Spleen (tissue), 11 donors: ENCODE results near the gene TP53INP2. TPM values are rescaled to one million over a fixed set of nuclear protein-coding genes. Genes with fewer than 3 reads are reported as not detected.
A peak's percentile ranks its signal among the peaks of the same experiment; 100 is the strongest.

Source experiments
- DNase-seq: peaks from one replicate; pipeline ENCODE4 v3.0.0-alpha.2; 2020
- H3K27ac ChIP-seq, 8 donors: fragments of 200-600 bp; sonication (generic) in 7 of 8; 1 replicate in 4 of 8; 2 replicates in 4 of 8; pipeline versions ENCODE4 v1.5.0 to v1.8.0; 2016 to 2021; ENCODE audit warnings: inconsistent platforms in 4 of 8, mild to moderate bottlenecking in 4 of 8, moderate library complexity in 1 of 8
- H3K27me3 ChIP-seq, 7 donors: fragments of 200-600 bp; sonication (generic) in 6 of 7; replicated peaks in 1 of 7; 1 replicate in 4 of 7; 2 replicates in 3 of 7; pipeline versions ENCODE4 v1.5.0 to v1.8.0; 2016 to 2021; ENCODE audit warnings: inconsistent platforms in 3 of 7, mild to moderate bottlenecking in 1 of 7
- H3K36me3 ChIP-seq, 6 donors: fragments of 200-600 bp; sonication (generic) in 5 of 6; 1 replicate in 4 of 6; 2 replicates in 2 of 6; pipeline versions ENCODE4 v1.5.0 to v1.8.0; 2016 to 2021; ENCODE audit warnings: inconsistent platforms in 2 of 6
- H3K4me1 ChIP-seq, 6 donors: fragments of 200-600 bp; sonication (generic) in 5 of 6; 1 replicate in 3 of 6; 2 replicates in 3 of 6; pipeline versions ENCODE4 v1.5.0 to v1.8.0; 2016 to 2021; ENCODE audit warnings: inconsistent platforms in 3 of 6
- H3K4me3 ChIP-seq, 8 donors: fragments of 200-600 bp; sonication (generic) in 7 of 8; 1 replicate in 4 of 8; 2 replicates in 4 of 8; pipeline versions ENCODE4 v1.5.0 to v1.8.0; 2016 to 2021; ENCODE audit warnings: inconsistent platforms in 4 of 8, mild to moderate bottlenecking in 4 of 8, moderate library complexity in 2 of 8
- H3K9me3 ChIP-seq, 8 donors: fragments of 200-600 bp; sonication (generic) in 7 of 8; 1 replicate in 4 of 8; 2 replicates in 4 of 8; pipeline versions ENCODE4 v1.5.0 to v1.8.0; 2016 to 2021; ENCODE audit warnings: inconsistent platforms in 4 of 8
- CTCF ChIP-seq, 11 experiments: fragments of 200-600 bp in 7 of 11; fragments of 450-650 bp in 4 of 11; sonication (generic) in 4 of 11; IDR thresholded peaks in 8 of 11; conservative IDR thresholded peaks in 3 of 11; 1 replicate in 7 of 11; 2 replicates in 4 of 11; pipeline versions ENCODE4 v1.4.0 to v1.8.0; 2016 to 2021; ENCODE audit warnings: antibody characterized with exemption in 11 of 11, inconsistent platforms in 4 of 11, mild to moderate bottlenecking in 1 of 11
- POLR2A ChIP-seq, 3 donors: fragments of 450-650 bp; IDR thresholded peaks; one replicate each; pipeline ENCODE4 v1.5.1; 2017; ENCODE audit warnings: antibody characterized with exemption in 3 of 3, mild to moderate bottlenecking in 1 of 3
- POLR2AphosphoS5 ChIP-seq, 3 donors: sonication (generic); formaldehyde crosslinking; IDR thresholded peaks; one replicate each; pipeline ENCODE4 v1.5.1; 2017; ENCODE audit warnings: antibody characterized with exemption in 3 of 3
- WGBS, 5 donors: extraction: QIAGEN DNeasy Blood & Tissue Kit in 3 of 5; methylation state at CpG; one replicate each; pipeline versions ENCODE4 v1.1.5 to v1.1.7; 2013 to 2018; 5-methylcytosine and 5-hydroxymethylcytosine counted together
- intact Hi-C: fragments of 100-400 bp; cut with DNase I; formaldehyde crosslinking; loops from one replicate; pipeline ENCODE4 v1.15.0; 2023; ENCODE audit warnings: low total_unique reads
- polyA plus RNA-seq, 3 donors: library from polyadenylated mRNA; stranded (reverse); fragments of 200-250 nt; gene quantifications; one replicate each; pipeline ENCODE4 v1.2.1, GENCODE V29; 2013
- total RNA-seq, 7 donors: library from RNA; depleted of rRNA in 3 of 7; stranded (reverse); fragments of >200 nt in 3 of 7; fragmentation: NEBNext Ultra II Directional in 4 of 7; extraction: Animal tissue kit (Norgen Biotek cat#: 25700) in 4 of 7; gene quantifications; one replicate each; pipeline versions ENCODE4 v1.1.0 to v1.2.1, GENCODE V29; 2016 to 2021
- donor health status: healthy with polysubstance abuse.
- donor health status: DM: no; HTN: no; CAD: no; lungs with moderate emphysema.
- donor health status: DM: no; HTN: no; CAD: no.
- donor health status: Bipolar disorder and iron deficiency.
- donor health status: healthy.
- donor health status: DM: no; HTN: no; CAD: no.
- donor health status: DM: yes; HTN: yes; CAD: no.

TP53INP2 gene
- total and polyA plus RNA-seq, 10 donors = 2.0 to 10.6 (median 6.4) TPM

- DNase-seq = no peak
- WGBS, 5 donors = 94 to 100% (median 98%) methylated on average over 1 of the region's 1 CpG
Observed at GRCh38 chr20:34669094-34669493, 35.0 kb upstream of the TP53INP2 start.

GRCh38 chr20:34673412-34673811 lies 30.7 kb upstream of the TP53INP2 start:
- peaks cover 4 to 27% (median 20%) of the 10 kb centered on the region in 6 donors for H3K4me1 ChIP-seq
- H3K4me3 ChIP-seq = no peak overlapping the region
- 87 to 92% (median 89%) methylated on average over 5 of the region's 5 CpGs for WGBS, 5 donors
- no peak for DNase-seq
- TF ChIP-seq POLR2AphosphoS5 (IDR thresholded peaks at IDR 0.05) (no peak), CTCF (IDR thresholded peaks at IDR 0.05 in 8 of 11, conservative IDR thresholded peaks at IDR 0.05 in 3 of 11) (no peak), POLR2A (IDR thresholded peaks at IDR 0.05) (no peak)
- H3K27ac ChIP-seq = no peak overlapping the region
- H3K36me3 ChIP-seq = no peaks in the 10 kb centered on the region
- peaks cover 0 to 4% (median 0%) of the 10 kb centered on the region in 8 donors for H3K9me3 ChIP-seq
- no peaks in the 10 kb centered on the region for H3K27me3 ChIP-seq
- intact Hi-C loops = no loop called here

More at GRCh38 chr20:34669094-34669493, 35.0 kb upstream of the TP53INP2 start:
- H3K27ac ChIP-seq = no peak overlapping the region
- no peaks in the 10 kb centered on the region for H3K36me3 ChIP-seq
- TF ChIP-seq CTCF (IDR thresholded peaks at IDR 0.05 in 8 of 11, conservative IDR thresholded peaks at IDR 0.05 in 3 of 11) (no peak), POLR2A (IDR thresholded peaks at IDR 0.05) (no peak), POLR2AphosphoS5 (IDR thresholded peaks at IDR 0.05) (no peak)
- intact Hi-C loops = no loop called here
- H3K9me3 ChIP-seq = peaks cover 0 to 4% (median 0%) of the 10 kb centered on the region in 8 donors
- H3K4me3 ChIP-seq = no peak overlapping the region
- no peaks in the 10 kb centered on the region for H3K4me1 ChIP-seq
- no peaks in the 10 kb centered on the region for H3K27me3 ChIP-seq

- Histone ChIP-seq H3K27ac (no peak overlapping the region), H3K36me3 (no peaks in the 10 kb centered on the region), H3K4me3 (peak overlapping the region in 2 of 8 donors; percentile 86 to 92), H3K27me3 (no peaks in the 10 kb centered on the region), H3K9me3 (no peaks in the 10 kb centered on the region), H3K4me1 (peaks cover 4 to 28% (median 20%) of the 10 kb centered on the region in 6 donors)
- 20 to 41% (median 31%) methylated on average over 3 of the region's 3 CpGs for WGBS, 5 donors
- no peak for TF ChIP-seq CTCF (IDR thresholded peaks at IDR 0.05 in 8 of 11, conservative IDR thresholded peaks at IDR 0.05 in 3 of 11)
- TF ChIP-seq POLR2AphosphoS5 (IDR thresholded peaks at IDR 0.05) = no peak
- no peak for TF ChIP-seq POLR2A (IDR thresholded peaks at IDR 0.05)
- intact Hi-C loops = no loop called here
- no peak for DNase-seq
Observed at GRCh38 chr20:34675561-34675960, 28.6 kb upstream of the TP53INP2 start.

GRCh38 chr20:34675993-34676641 lies 28.0 kb upstream of the TP53INP2 start:
- peaks cover 4 to 28% (median 20%) of the 10 kb centered on the region in 6 donors for H3K4me1 ChIP-seq
- peak overlapping the region; percentile 80 to 92 (median 86) for H3K4me3 ChIP-seq
- H3K9me3 ChIP-seq = no peaks in the 10 kb centered on the region
- peak overlapping the region in 7 of 8 donors; percentile 68 to 90 (median 85) for H3K27ac ChIP-seq
- H3K36me3 ChIP-seq = no peaks in the 10 kb centered on the region
- DNase-seq = no peak
- no peaks in the 10 kb centered on the region for H3K27me3 ChIP-seq
- 0 to 1% (median 0%) methylated on average over 14 of the region's 14 CpGs for WGBS, 5 donors
- TF ChIP-seq POLR2A (IDR thresholded peaks at IDR 0.05) = no peak
- no peak for TF ChIP-seq CTCF (IDR thresholded peaks at IDR 0.05 in 8 of 11, conservative IDR thresholded peaks at IDR 0.05 in 3 of 11)
- TF ChIP-seq POLR2AphosphoS5 (IDR thresholded peaks at IDR 0.05) = no peak
- intact Hi-C loops = no loop called here
